GM21737 (cell line): ENCODE data around the gene EXOC5.
"Not testable (repeated sequence)": the region's sequence is repeated elsewhere in the genome, so short reads cannot be mapped to it uniquely, and the experiment has no call there.

Experiments used
- ATAC-seq: cut with Tn5 transposase; IDR thresholded peaks from one replicate; pipeline ENCODE4 v1.9.1; 2021; ENCODE audit warnings: mild to moderate bottlenecking, moderate library complexity; ENCODE audit not compliant: unreplicated experiment

Gene EXOC5

GRCh38 chr14:57258221-57258620 is 10.5 kb downstream of the EXOC5 start:
- not testable (repeated sequence) for ATAC-seq

GRCh38 chr14:57254884-57255283 is 13.8 kb downstream of the EXOC5 start:
- no peak for ATAC-seq

- no peak for ATAC-seq
Observed at GRCh38 chr14:57246933-57247657, 21.6 kb downstream of the EXOC5 start.

GRCh38 chr14:57245941-57246340 is 22.8 kb downstream of the EXOC5 start:
- ATAC-seq = no peak

GRCh38 chr14:57244106-57244505 is 24.6 kb downstream of the EXOC5 start:
- no peak for ATAC-seq

GRCh38 chr14:57243320-57243719 is 25.4 kb downstream of the EXOC5 start:
- no peak for ATAC-seq

GRCh38 chr14:57240115-57240514 is 28.6 kb downstream of the EXOC5 start:
- ATAC-seq = not testable (repeated sequence)

- no peak for ATAC-seq
Observed at GRCh38 chr14:57232006-57232405, 36.7 kb downstream of the EXOC5 start.

- not testable (repeated sequence) for ATAC-seq
Observed at GRCh38 chr14:57228320-57228719, 40.4 kb downstream of the EXOC5 start.

GRCh38 chr14:57227083-57227482 is 41.6 kb downstream of the EXOC5 start:
- ATAC-seq = no peak

GRCh38 chr14:57221931-57222330 is 46.8 kb downstream of the EXOC5 start:
- no peak for ATAC-seq

GRCh38 chr14:57212919-57213318 is 55.8 kb downstream of the EXOC5 start:
- no peak for ATAC-seq

GRCh38 chr14:57209561-57209960 is 59.1 kb downstream of the EXOC5 start:
- ATAC-seq = no peak

GRCh38 chr14:57205938-57206337 is 62.8 kb downstream of the EXOC5 start:
- no peak for ATAC-seq

- ATAC-seq = not testable (repeated sequence)
Observed at GRCh38 chr14:57202672-57203071, 66.0 kb downstream of the EXOC5 start.

- ATAC-seq = no peak
Observed at GRCh38 chr14:57199921-57200320, 68.8 kb downstream of the EXOC5 start.

- ATAC-seq = no peak
Observed at GRCh38 chr14:57189070-57189469, 79.6 kb downstream of the EXOC5 start.

GRCh38 chr14:57182760-57183503 is 85.8 kb downstream of the EXOC5 start:
- ATAC-seq = no peak

GRCh38 chr14:57179273-57179672 is 89.4 kb downstream of the EXOC5 start:
- no peak for ATAC-seq

- no peak for ATAC-seq
Observed at GRCh38 chr14:57174466-57174865, 94.2 kb downstream of the EXOC5 start.

GRCh38 chr14:57171903-57172302 is 96.8 kb downstream of the EXOC5 start:
- no peak for ATAC-seq

GRCh38 chr14:57171363-57171762 is 97.3 kb downstream of the EXOC5 start:
- no peak for ATAC-seq
